K562 (cell line): Measurements from ENCODE around the gene REEP3.

Experiments used
- CTCF ChIP-seq, 3 experiments: IDR thresholded peaks in 2 of 3; conservative IDR thresholded peaks in 1 of 3; 2 replicates each; pipeline ENCODE4 v1.5.1; 2011 to 2012; ENCODE audit warnings: low read length in 3 of 3, mild to moderate bottlenecking in 3 of 3, control low read depth in 2 of 3, improper control_type of control experiment in 1 of 3, inconsistent platforms in 1 of 3, low read depth in 1 of 3, mixed read lengths in 1 of 3, moderate library complexity in 1 of 3; ENCODE audit not compliant: insufficient read depth in 2 of 3
- FOXM1 ChIP-seq, 2 experiments: fragments of 450-650 bp in 1 of 2; sonication (generic) in 1 of 2; formaldehyde crosslinking in 1 of 2; IDR thresholded peaks; 2 replicates each; pipeline versions ENCODE4 v1.6.1 to v1.9.0; 2017 to 2022; ENCODE audit warnings: low read depth in 2 of 2, mild to moderate bottlenecking in 2 of 2, missing genetic modification reagents in 1 of 2, moderate library complexity in 1 of 2
- MAX ChIP-seq: sonication (generic); formaldehyde crosslinking; IDR thresholded peaks from 2 replicates; pipeline ENCODE4 v1.9.0; 2022; ENCODE audit warnings: mild to moderate bottlenecking, missing genetic modification reagents

GRCh38 chr10:63582690-63583089 is 61.5 kb downstream of the REEP3 start:
- no peak for TF ChIP-seq FOXM1 (IDR thresholded peaks at IDR 0.05; ENCODE audit: low read depth)
- no peak for TF ChIP-seq FOXM1 (CRISPR knock-in tag; IDR thresholded peaks at IDR 0.05; ENCODE audit: low read depth)
- TF ChIP-seq CTCF (IDR thresholded peaks at IDR 0.05 in 2 of 3, conservative IDR thresholded peaks at IDR 0.05 in 1 of 3; ENCODE audit: insufficient read depth in 2 of 3, low read depth in 1 of 3, low read length in 3 of 3): no peak
- TF ChIP-seq MAX (CRISPR knock-in tag): no peak
